ENCODE data around the gene ARRDC3.
A peak's percentile ranks its signal among the peaks of the same experiment; 100 is the strongest.
"Not testable (repeated sequence)": the region's sequence is repeated elsewhere in the genome, so short reads cannot be mapped to it uniquely, and the experiment has no call there.

ARRDC3 gene

GRCh38 chr5:91401175-91401574 is 18.1 kb upstream of the ARRDC3 start:
- Mint-ChIP-seq H3K27ac (no peak overlapping the region), H3K27me3 (no peaks in the 10 kb centered on the region), H3K4me1 (peaks cover 6 to 13% of the 10 kb centered on the region in 2 donors), H3K36me3 (peaks cover 2 to 4% of the 10 kb centered on the region in 2 donors), H3K4me3 (no peak overlapping the region), H3K9me3 (no peaks in the 10 kb centered on the region)
- DNase-seq = no peak
- no peak for ATAC-seq (replicated peaks)

GRCh38 chr5:91397791-91398190 is 14.7 kb upstream of the ARRDC3 start:
- H3K27me3 Mint-ChIP-seq = no peaks in the 10 kb centered on the region
- H3K4me3 Mint-ChIP-seq = no peak overlapping the region
- no peak overlapping the region for H3K27ac Mint-ChIP-seq
- ATAC-seq (replicated peaks) (no peak), DNase-seq (no peak)
- H3K36me3 Mint-ChIP-seq = peaks cover 2 to 4% of the 10 kb centered on the region in 2 donors
- H3K4me1 Mint-ChIP-seq = peaks cover 6 to 13% of the 10 kb centered on the region in 2 donors
- no peaks in the 10 kb centered on the region for H3K9me3 Mint-ChIP-seq

DNA sequence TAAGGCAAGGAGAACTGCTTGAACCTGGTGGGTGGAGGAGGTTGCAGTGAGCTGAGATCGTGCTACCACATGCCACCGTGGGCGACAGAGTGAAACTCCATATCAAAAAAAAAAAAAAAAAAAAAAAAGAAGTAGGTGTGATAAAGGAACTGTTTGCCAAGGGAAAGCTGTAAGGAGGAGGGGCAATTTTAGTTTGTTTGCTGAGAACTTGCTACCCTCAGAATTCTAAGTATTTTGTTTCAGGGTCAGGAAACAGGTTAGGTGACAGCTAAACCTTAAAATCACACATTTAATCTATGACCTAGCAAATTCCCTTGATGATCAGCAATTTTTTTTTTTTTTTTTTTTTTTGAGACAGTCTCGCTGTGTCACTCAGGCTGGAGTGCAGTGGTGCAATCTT is 7.2 kb upstream of the ARRDC3 start:
- Mint-ChIP-seq H3K27ac (no peak overlapping the region), H3K36me3 (peaks cover 0 to 3% of the 10 kb centered on the region in 2 donors), H3K27me3 (no peaks in the 10 kb centered on the region), H3K4me1 (no peaks in the 10 kb centered on the region), H3K9me3 (no peaks in the 10 kb centered on the region), H3K4me3 (no peak overlapping the region)
- ATAC-seq (replicated peaks) = no peak
- no peak for DNase-seq

GRCh38 chr5:91389555-91389954 is 6.4 kb upstream of the ARRDC3 start:
- H3K36me3 Mint-ChIP-seq, H3K27me3 Mint-ChIP-seq, H3K4me3 Mint-ChIP-seq: not testable (repeated sequence)

DNA sequence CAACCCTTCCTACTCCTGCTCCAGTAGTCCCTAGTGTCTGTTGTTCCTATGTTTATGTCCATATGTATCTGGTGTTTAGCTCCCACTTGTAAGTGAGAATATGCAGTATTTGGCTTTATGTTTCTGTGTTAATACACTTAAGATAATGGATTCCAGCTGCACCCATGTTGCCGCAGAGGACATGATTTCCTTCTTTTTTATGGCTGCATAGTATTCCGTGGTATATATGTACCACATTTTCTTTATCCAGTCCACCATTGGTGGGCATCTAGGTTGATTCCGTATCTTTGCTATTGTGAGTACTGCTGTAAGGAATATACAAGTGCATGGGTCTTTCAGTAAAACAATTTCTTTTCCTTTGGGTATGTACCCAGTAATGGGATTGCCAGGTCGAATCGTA is 5.2 kb upstream of the ARRDC3 start:
- no peak for DNase-seq
- H3K27ac Mint-ChIP-seq = no peak overlapping the region
- no peak for ATAC-seq (replicated peaks)
- no peaks in the 10 kb centered on the region for H3K27me3 Mint-ChIP-seq
- peaks cover 0 to 10% of the 10 kb centered on the region in 2 donors for H3K4me1 Mint-ChIP-seq
- no peaks in the 10 kb centered on the region for H3K9me3 Mint-ChIP-seq
- no peak overlapping the region for H3K4me3 Mint-ChIP-seq
- peaks cover 0 to 3% of the 10 kb centered on the region in 2 donors for H3K36me3 Mint-ChIP-seq

More at GRCh38 chr5:91389555-91389954, 6.4 kb upstream of the ARRDC3 start:
- H3K4me1 Mint-ChIP-seq; H3K27ac Mint-ChIP-seq; ATAC-seq (replicated peaks); DNase-seq; H3K9me3 Mint-ChIP-seq: not testable (repeated sequence)

GRCh38 chr5:91386120-91386519 is 3.0 kb upstream of the ARRDC3 start:
- Mint-ChIP-seq H3K36me3 (peaks cover 0 to 3% of the 10 kb centered on the region in 2 donors), H3K4me3 (no peak overlapping the region), H3K4me1 (peaks cover 0 to 10% of the 10 kb centered on the region in 2 donors), H3K9me3 (no peaks in the 10 kb centered on the region), H3K27me3 (no peaks in the 10 kb centered on the region), H3K27ac (no peak overlapping the region)
- DNase-seq (no peak), ATAC-seq (replicated peaks) (no peak)

DNA sequence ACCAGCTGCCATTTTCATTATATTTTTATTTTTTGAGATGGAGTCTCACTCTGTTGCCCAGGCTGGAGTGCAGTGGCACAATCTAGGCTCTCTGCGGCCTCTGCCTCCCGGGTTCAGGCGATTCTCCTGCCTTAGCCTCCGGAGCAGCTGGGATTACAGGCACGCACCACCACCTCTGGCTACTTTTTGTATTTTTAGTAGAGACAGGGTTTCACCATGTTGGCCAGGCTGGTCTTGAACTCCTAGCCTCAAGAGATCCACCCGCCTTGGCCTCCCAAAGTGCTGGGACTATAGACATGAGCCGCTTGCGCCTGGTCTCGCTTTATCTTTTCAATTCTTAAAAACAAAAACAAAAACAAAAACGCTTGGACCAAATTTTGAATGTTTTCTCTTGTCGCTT is 2.5 kb upstream of the ARRDC3 start:
- H3K9me3 Mint-ChIP-seq; H3K27me3 Mint-ChIP-seq; DNase-seq; H3K27ac Mint-ChIP-seq; ATAC-seq (replicated peaks); H3K4me3 Mint-ChIP-seq; H3K36me3 Mint-ChIP-seq: not testable (repeated sequence)
- peaks cover 0 to 10% of the 10 kb centered on the region in 2 donors for H3K4me1 Mint-ChIP-seq

- Mint-ChIP-seq H3K4me1 (peaks cover 0 to 10% of the 10 kb centered on the region in 2 donors), H3K36me3 (peaks cover 0 to 5% of the 10 kb centered on the region in 2 donors), H3K27ac (peak overlapping the region; percentile 27), H3K27me3 (no peaks in the 10 kb centered on the region), H3K9me3 (no peaks in the 10 kb centered on the region), H3K4me3 (peak overlapping the region; percentile 96 to 100)
- DNase-seq = peak; percentile 37
- ATAC-seq (replicated peaks) = no peak
Observed at GRCh38 chr5:91384671-91385430, 1.7 kb upstream of the ARRDC3 start.

DNA sequence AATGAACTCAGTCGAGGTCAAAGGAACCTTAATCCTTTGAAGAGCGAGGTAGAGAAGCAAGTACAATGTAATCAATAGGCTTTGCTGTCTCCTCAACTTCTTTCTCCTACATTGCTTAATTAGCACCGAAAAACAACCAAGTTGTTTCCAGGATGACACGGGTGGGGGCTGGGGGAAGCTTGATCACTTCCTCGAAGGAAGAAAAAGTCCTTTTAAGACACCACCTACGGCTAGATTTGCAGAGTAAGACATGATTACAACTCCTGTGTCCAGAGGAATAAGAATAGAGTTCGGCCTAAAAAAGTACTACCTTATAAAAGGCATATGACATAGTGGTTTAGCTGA is 811 bp upstream of the ARRDC3 start:
- H3K9me3 Mint-ChIP-seq = no peaks in the 10 kb centered on the region
- ATAC-seq (replicated peaks) = no peak
- peak overlapping the region; percentile 98 for H3K27ac Mint-ChIP-seq
- DNase-seq = no peak
- peak overlapping the region; percentile 96 to 100 for H3K4me3 Mint-ChIP-seq
- H3K36me3 Mint-ChIP-seq = peaks cover 0 to 3% of the 10 kb centered on the region in 2 donors
- H3K4me1 Mint-ChIP-seq = peaks cover 0 to 12% of the 10 kb centered on the region in 2 donors
- no peaks in the 10 kb centered on the region for H3K27me3 Mint-ChIP-seq

DNA sequence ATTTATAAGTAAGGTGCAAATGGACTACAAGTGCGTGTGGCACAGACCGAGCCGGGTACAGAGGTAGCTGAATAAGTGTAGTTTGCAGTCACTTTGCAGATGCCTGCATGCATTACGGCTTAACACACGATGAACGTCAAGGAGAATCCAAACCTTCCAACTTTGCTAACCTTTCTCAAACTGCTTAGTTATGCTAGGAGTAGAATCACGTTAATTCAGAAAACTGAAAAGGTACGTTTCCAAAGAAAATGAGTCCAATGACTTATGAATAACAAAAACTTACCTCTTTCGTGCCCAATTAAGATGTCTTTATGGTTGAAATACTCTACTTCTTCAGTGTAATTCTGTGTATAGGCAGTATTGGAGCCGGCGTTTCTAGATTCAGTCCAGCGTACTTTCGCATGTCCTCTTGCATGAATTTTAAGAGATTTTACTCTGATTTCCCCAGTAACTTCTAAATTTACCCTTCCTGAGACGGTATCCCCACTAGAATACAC is 539 bp downstream of the ARRDC3 start:
- Mint-ChIP-seq H3K4me1 (peaks cover 0 to 15% of the 10 kb centered on the region in 2 donors), H3K36me3 (peaks cover 0 to 7% of the 10 kb centered on the region in 2 donors), H3K9me3 (no peaks in the 10 kb centered on the region), H3K4me3 (peak overlapping the region; percentile 96 to 100), H3K27me3 (no peaks in the 10 kb centered on the region), H3K27ac (peak overlapping the region; percentile 98)
- ATAC-seq (replicated peaks) (no peak), DNase-seq (no peak)

GRCh38 chr5:91381774-91382359 is 1.2 kb downstream of the ARRDC3 start:
- Mint-ChIP-seq H3K27me3 (no peaks in the 10 kb centered on the region), H3K4me1 (peaks cover 0 to 15% of the 10 kb centered on the region in 2 donors), H3K9me3 (no peaks in the 10 kb centered on the region), H3K4me3 (peak overlapping the region; percentile 96 to 100), H3K27ac (peak overlapping the region; percentile 98), H3K36me3 (peaks cover 2 to 10% of the 10 kb centered on the region in 2 donors)
- peak; percentile 47 for DNase-seq
- ATAC-seq (replicated peaks) = peak; percentile 18 to 19

DNA sequence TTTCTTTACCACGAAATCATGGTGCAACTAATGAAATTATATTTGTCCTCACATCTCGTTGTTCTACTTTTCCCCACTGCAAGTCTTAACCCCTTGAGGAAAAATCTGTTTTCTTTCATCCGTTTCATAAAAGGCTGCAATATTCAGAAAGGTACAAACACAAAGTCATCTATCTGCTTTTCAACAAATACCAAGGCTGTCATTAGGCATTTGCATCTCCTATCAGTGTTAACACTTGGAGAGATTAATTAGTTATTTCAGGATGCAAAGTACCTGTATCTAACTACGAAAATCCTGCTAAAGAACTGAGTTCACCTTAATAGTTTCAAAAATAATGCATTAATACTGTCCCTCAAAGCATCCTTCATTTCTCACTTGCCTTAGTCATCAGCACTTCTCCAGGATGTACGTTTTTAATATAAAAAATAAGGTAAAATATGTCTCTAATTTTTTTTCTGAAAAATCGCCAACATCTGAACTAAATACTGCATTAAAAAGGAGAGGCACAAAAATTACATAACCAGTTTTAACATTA is 1.8 kb downstream of the ARRDC3 start:
- Mint-ChIP-seq H3K4me1 (peaks cover 0 to 15% of the 10 kb centered on the region in 2 donors), H3K27ac (peak overlapping the region; percentile 99), H3K36me3 (peaks cover 2 to 10% of the 10 kb centered on the region in 2 donors), H3K27me3 (no peaks in the 10 kb centered on the region), H3K9me3 (no peaks in the 10 kb centered on the region), H3K4me3 (peak overlapping the region; percentile 96 to 100)
- DNase-seq (no peak), ATAC-seq (replicated peaks) (no peak)

DNA sequence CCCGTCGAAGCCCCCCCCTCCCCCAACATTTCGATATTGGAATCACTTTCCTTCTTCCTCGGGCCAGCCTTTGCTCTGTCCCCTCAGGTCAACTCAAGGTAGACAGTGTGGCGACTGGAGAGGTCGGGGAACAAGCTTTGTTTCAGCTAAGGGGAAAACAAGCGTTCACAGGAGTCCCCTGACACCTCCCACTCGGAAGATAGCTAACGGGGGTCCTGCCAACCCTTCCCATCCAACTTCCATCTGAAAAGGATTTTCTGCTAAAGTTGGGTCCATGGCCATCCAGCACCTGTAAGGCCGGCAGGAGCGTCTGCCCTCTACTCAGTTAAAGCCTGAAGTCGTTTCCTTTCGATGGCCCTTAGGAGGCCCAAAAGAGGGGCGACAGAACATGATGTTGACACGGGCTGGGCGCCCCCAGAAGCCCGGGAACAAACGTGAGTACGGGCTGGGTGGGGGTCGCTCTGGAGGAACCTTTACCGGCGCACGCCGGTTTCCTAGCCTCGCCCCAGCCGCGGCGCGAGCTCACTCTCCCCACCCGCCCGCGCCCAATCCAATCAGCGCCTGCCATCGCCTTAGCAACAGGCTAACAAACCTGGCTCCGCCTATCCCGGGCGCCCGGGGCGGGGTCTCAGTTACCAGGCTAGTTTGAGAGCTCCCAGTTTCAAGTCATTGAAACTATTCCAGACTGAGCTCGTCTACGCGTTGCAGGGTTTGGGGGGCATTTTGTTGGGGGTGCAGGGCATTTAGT is 2.5 kb downstream of the ARRDC3 start:
- H3K4me3 Mint-ChIP-seq = peak overlapping the region; percentile 96 to 100
- DNase-seq (peak; percentile 91), ATAC-seq (replicated peaks) (peak; percentile 60 to 61)
- peaks cover 2 to 10% of the 10 kb centered on the region in 2 donors for H3K36me3 Mint-ChIP-seq
- no peaks in the 10 kb centered on the region for H3K9me3 Mint-ChIP-seq
- H3K27me3 Mint-ChIP-seq = no peaks in the 10 kb centered on the region
- peaks cover 0 to 15% of the 10 kb centered on the region in 2 donors for H3K4me1 Mint-ChIP-seq
- peak overlapping the region; percentile 99 for H3K27ac Mint-ChIP-seq

DNA sequence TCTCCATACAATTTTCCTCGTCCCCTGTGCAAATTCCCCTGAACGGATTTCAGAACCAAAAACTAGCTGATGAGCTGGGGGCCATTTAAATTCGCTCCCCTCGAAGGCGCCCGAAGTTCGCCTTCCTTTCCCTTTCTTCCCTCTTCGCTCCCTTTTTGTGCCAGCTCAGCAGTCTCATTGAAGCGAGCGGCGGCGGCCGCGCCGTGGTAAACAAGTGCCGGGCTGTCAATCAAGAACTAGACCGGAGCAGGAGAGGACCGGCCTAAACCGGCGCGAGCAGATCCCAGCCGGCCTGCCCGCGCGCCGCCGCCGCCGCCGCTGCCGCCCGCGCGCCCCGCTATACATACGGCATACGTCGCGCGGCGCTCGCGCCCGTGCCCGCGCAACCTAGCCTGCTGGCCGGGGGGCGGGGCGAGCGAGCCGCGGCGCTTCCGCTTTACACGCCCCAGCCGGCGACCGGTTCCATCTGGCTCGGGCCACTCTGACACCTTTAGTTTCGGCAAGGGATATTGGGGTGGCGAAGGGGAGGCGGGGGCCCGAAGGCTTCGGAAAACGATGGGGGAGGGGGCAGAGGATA is 3.1 kb downstream of the ARRDC3 start:
- Mint-ChIP-seq H3K27me3 (no peaks in the 10 kb centered on the region), H3K36me3 (peaks cover 3 to 10% of the 10 kb centered on the region in 2 donors), H3K9me3 (no peaks in the 10 kb centered on the region), H3K4me1 (peaks cover 0 to 17% of the 10 kb centered on the region in 2 donors), H3K27ac (peak overlapping the region; percentile 100), H3K4me3 (peak overlapping the region; percentile 96 to 100)
- DNase-seq (peak; percentile 96), ATAC-seq (replicated peaks) (peak; percentile 68 to 76)
